Activated naive CD8-positive, alpha-beta T cell treated with anti-CD3 and anti-CD28 coated beads, Interleukin-2, amount 50 U/mL, for 16 hours (primary cell): ENCODE data around the gene CCNL1.
A peak's percentile ranks its signal among the peaks of the same experiment; 100 is the strongest.
"Not testable (repeated sequence)": the region's sequence is repeated elsewhere in the genome, so short reads cannot be mapped to it uniquely, and the experiment has no call there.

Source experiments
- DNase-seq: peaks from one replicate; pipeline ENCODE4 v3.0.0-alpha.2; 2020; ENCODE audit warnings: low read depth, low spot score

The CCNL1 gene

GRCh38 chr3:157172746-157173145, 12.8 kb upstream of the CCNL1 start:
- DNase-seq = no peak

- DNase-seq = no peak
Measured at GRCh38 chr3:157170861-157171260, 10.9 kb upstream of the CCNL1 start.

GRCh38 chr3:157167371-157168042, 7.6 kb upstream of the CCNL1 start:
- no peak for DNase-seq

GRCh38 chr3:157166561-157166960, 6.6 kb upstream of the CCNL1 start:
- no peak for DNase-seq

- DNase-seq = no peak
Measured at GRCh38 chr3:157166115-157166514, 6.2 kb upstream of the CCNL1 start.

GRCh38 chr3:157163217-157163953, 3.4 kb upstream of the CCNL1 start:
- DNase-seq = no peak

GRCh38 chr3:157162620-157163019, 2.7 kb upstream of the CCNL1 start:
- not testable (repeated sequence) for DNase-seq

GRCh38 chr3:157160658-157161424, 894 bp upstream of the CCNL1 start:
- DNase-seq = no peak

- peak; percentile 42 for DNase-seq
Measured at GRCh38 chr3:157159037-157159761, 748 bp downstream of the CCNL1 start.

GRCh38 chr3:157157836-157158235, 2.1 kb downstream of the CCNL1 start:
- DNase-seq = no peak

GRCh38 chr3:157156837-157157635, 2.9 kb downstream of the CCNL1 start:
- no peak for DNase-seq

- DNase-seq = no peak
Measured at GRCh38 chr3:157155591-157155990, 4.4 kb downstream of the CCNL1 start.

- DNase-seq = no peak
Measured at GRCh38 chr3:157154563-157155330, 5.2 kb downstream of the CCNL1 start.

- no peak for DNase-seq
Measured at GRCh38 chr3:157152930-157153329, 7.0 kb downstream of the CCNL1 start.

GRCh38 chr3:157152438-157152837, 7.5 kb downstream of the CCNL1 start:
- no peak for DNase-seq

GRCh38 chr3:157151627-157152026, 8.3 kb downstream of the CCNL1 start:
- no peak for DNase-seq

GRCh38 chr3:157151151-157151550, 8.8 kb downstream of the CCNL1 start:
- no peak for DNase-seq

- DNase-seq = no peak
Measured at GRCh38 chr3:157149136-157149696, 10.7 kb downstream of the CCNL1 start.

GRCh38 chr3:157148196-157148889, 11.6 kb downstream of the CCNL1 start:
- no peak for DNase-seq
